Coronary artery (tissue), 2 donors: ENCODE measurements around the gene YKT6.

ENCODE experiments used
- DNase-seq: peaks from one replicate; pipeline ENCODE4 v3.0.0-alpha.2; 2017; ENCODE audit warnings: low spot score
- H3K27ac ChIP-seq, 2 donors: fragments of 200-600 bp; sonication (generic); one replicate each; pipeline ENCODE4 v1.5.1; 2016 to 2019
- H3K4me3 ChIP-seq: fragments of 200-600 bp; sonication (generic); 2 replicates; pipeline ENCODE4 v1.5.1; 2016; ENCODE audit warnings: mild to moderate bottlenecking, moderate library complexity
- TF ChIP-seq, protein P1 (sequence below): fragments of 200-600 bp; sonication (generic); IDR thresholded peaks from one replicate; pipeline ENCODE4 v1.5.1; 2019; ENCODE audit warnings: antibody characterized with exemption

The YKT6 gene

DNA sequence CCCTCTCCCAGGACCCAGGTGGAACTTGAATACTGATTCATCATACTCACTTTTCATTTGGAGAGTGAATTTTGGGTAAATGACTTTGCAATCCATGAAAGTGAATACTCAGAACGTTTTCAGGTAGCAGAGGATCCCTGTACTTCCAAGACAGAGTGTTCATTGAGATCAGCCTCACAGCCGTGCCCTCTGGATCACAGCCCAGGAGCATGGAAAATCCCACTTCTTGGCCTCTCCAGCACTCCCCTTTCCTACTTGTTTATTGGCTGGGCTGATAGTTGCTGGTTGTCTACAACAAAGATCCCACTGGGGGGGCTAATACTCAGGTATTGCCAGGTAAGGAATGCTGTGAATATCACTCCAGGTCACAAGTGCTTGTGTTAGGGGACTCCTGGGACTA is 17.4 kb upstream of the YKT6 start:
- Histone ChIP-seq H3K4me3 (no peak overlapping the region), H3K27ac (no peak overlapping the region)
- DNase-seq, result no peak
- TF ChIP-seq, protein P1, sequence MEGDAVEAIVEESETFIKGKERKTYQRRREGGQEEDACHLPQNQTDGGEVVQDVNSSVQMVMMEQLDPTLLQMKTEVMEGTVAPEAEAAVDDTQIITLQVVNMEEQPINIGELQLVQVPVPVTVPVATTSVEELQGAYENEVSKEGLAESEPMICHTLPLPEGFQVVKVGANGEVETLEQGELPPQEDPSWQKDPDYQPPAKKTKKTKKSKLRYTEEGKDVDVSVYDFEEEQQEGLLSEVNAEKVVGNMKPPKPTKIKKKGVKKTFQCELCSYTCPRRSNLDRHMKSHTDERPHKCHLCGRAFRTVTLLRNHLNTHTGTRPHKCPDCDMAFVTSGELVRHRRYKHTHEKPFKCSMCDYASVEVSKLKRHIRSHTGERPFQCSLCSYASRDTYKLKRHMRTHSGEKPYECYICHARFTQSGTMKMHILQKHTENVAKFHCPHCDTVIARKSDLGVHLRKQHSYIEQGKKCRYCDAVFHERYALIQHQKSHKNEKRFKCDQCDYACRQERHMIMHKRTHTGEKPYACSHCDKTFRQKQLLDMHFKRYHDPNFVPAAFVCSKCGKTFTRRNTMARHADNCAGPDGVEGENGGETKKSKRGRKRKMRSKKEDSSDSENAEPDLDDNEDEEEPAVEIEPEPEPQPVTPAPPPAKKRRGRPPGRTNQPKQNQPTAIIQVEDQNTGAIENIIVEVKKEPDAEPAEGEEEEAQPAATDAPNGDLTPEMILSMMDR, result no peak

DNA sequence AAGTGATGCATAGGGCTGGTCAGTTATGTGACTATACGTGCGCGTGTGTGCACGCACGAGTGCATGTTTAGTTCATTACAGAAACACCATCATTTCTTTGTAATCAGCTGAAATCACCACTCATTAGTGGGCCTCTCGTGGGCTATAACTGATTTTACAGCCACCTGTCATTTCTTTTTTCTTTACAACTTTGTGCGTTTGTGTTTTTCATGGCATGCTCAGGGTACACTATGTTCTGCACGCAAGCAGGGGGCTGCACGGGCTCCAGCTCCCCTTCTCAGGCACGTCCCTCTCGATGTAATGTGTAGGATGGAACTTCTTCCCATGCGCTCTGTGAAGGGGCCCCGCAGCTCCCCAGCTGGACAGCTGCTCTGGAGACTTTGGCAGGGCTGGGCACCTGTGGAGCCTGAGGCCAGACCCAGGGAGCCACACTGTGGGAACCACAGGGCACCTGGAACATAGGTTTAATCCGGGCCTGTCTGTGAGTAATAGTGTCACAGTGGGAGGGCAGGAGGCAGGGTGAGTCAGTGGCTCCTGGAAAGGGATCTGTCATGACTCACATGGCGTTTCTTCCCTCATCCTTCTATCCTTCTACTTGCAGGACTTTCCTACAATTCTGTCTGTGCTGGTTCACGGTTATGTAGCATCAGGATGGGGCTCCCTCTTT is 16.4 kb upstream of the YKT6 start:
- Histone ChIP-seq H3K4me3 (no peak overlapping the region), H3K27ac (no peak overlapping the region)
- TF ChIP-seq, protein P1, result no peak
- DNase-seq, result no peak

DNA sequence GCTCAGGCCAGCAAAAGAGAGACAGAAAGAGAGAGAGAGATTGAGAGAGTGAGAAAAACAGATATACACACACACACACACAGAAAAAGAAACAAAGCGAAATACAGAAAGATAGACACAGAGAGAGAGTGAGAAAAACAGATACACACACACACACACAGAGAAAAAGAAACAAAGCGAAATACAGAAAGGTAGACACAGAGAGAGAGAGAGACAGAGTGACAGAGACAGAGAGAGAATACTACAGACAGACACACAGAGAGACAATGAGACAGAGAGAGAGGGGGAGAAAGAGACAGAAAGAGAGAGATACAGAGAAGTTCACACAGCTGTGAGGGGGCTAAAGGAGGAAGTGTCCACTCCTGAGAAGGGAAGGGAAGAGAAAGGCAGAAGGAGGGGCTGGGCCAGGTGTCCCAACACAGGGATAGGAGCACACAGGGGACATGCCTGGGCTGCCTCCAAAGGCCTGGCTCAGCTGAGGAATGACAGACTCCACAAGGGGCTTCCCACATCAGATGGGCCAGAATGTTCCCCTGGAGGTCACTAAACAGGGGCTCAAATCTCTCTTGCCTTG is 15.8 kb upstream of the YKT6 start:
- Histone ChIP-seq H3K4me3 (no peak overlapping the region), H3K27ac (no peak overlapping the region)
- no peak for DNase-seq
- TF ChIP-seq, protein P1, result no peak

DNA sequence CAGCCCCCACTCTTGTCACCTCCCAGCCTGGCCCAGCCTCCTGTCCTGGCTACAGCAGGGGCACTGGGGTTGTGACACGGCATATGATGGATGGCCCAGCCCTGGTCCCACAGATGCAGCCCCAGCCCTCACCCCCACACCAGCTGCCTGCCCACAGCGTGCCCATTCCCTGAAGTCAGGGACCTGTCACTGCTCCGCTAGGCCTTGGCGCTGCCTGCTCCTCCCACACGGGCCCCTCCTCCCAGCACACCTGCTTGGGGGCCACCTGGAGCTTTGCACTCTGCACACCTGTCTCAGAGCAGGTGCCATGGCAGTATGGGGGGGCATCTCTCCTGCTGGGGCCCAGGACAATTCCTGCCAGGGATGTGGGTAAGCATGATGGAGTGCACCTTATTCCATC is 15.0 kb upstream of the YKT6 start:
- Histone ChIP-seq H3K27ac (no peak overlapping the region), H3K4me3 (no peak overlapping the region)
- TF ChIP-seq, protein P1, result no peak
- DNase-seq, result no peak

DNA sequence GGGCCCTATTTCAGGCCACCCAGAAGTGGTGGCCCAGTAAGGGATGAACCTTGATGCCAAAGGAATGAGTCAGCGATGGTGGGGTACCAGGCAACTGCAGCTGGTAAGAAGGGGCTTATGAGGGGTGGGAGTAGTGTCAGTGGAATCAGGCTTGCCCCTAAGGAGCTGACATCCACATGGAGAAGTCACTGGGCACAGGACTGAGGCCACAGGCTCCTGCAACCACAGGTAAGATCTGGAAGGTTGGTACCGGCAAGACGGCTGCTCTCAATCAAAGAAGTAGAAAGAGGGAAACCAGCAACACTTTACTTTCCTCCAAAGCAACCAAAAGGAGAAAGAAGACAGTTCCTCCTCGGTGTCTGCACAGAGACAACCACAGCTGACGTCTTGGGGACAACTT is 14.0 kb upstream of the YKT6 start:
- Histone ChIP-seq H3K27ac (no peak overlapping the region), H3K4me3 (no peak overlapping the region)
- DNase-seq, result no peak
- TF ChIP-seq, protein P1, result no peak

DNA sequence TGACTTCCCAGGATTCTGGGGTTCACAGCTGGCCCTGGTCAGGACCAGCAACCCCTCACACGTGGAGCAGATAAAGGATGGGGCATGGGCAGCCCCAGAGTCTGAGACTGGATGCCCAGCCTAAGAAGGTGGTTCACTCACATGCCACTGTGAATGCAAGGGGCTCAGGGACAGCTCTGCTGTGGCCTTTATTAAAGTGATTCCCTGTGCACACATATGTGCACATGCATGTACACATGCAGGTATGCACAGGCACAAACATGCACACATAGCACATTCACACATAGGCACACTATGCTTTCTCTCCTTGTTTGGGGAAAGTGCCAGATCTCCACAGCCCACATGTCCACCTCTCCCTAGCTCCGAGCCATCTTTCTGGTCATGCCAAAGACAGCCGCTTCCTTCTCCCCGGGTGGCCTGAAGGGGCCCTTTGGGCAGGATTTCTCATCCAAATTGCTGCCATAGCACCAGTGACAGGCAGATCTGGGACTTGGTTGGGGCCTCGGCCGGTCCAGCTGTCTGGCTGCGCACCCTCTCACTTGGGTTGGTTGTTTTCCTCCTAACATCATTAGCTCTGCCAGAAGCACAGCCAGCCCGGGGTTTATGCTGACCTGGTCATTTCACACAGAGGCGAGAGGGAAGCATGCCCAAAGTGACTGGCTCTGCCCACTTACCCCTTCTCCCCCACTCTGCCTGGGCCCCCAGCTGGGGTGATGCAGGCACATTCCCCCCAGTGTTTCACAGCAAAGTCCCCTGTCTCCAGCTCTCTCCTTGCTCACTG is 13.0 kb upstream of the YKT6 start:
- DNase-seq, result no peak

More for the DNA sequence above, 13.0 kb upstream of the YKT6 start:
- no peak overlapping the region for H3K27ac ChIP-seq
- TF ChIP-seq, protein P1, result no peak
- H3K4me3 ChIP-seq, result no peak overlapping the region
